HG03520 (cell line): Measurements from ENCODE around the gene CREB3L2.
"Not testable (repeated sequence)": the region's sequence is repeated elsewhere in the genome, so short reads cannot be mapped to it uniquely, and the experiment has no call there.

Experiments
- ATAC-seq: cut with Tn5 transposase; IDR thresholded peaks from one replicate; pipeline ENCODE4 v1.9.1; 2021; ENCODE audit warnings: mild to moderate bottlenecking, moderate library complexity; ENCODE audit not compliant: unreplicated experiment

CREB3L2 gene

GRCh38 chr7:137989094-137989493 is 12.8 kb downstream of the CREB3L2 start:
- no peak for ATAC-seq

DNA sequence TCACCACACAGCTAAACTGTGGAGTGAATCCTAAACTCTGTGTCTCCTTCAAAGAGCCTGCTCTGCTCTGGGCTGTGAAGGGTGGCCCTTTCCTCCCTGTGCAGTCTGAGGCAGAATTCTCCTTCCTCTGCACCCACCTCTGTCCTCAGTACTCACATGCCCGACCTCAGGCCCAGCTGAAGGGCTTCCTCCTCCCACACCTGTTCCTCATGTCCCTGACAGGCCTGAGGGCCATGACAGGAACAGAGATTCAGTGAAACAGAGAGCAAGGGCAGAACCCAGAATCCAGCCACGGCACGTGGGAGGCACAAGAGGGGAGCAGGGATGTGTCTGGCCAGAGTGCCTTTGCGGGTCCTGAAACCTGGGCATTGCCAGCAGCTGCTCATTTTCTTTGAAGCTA is 13.9 kb downstream of the CREB3L2 start:
- ATAC-seq = peak; percentile 43

GRCh38 chr7:137987563-137987962 is 14.3 kb downstream of the CREB3L2 start:
- no peak for ATAC-seq

- ATAC-seq = no peak
Measured at GRCh38 chr7:137987018-137987349, 14.9 kb downstream of the CREB3L2 start.

GRCh38 chr7:137986252-137987017 is 15.5 kb downstream of the CREB3L2 start:
- no peak for ATAC-seq

DNA sequence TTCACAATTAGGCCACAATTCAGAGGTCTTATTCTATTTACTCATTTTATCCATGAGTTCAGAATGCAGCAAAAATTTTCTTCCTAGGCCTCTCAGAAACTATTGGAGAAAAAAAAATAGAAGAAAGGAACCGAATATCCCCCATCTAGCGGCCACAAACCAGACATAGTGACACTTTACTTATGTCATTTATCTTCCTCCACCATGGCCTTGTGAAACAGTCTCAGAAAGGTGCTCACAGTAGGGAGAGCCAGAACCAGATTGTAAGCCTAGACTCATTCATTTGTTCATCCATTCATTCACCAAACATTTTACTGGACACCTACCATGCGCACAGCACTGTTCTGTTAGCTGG is 16.0 kb downstream of the CREB3L2 start:
- ATAC-seq = no peak

DNA sequence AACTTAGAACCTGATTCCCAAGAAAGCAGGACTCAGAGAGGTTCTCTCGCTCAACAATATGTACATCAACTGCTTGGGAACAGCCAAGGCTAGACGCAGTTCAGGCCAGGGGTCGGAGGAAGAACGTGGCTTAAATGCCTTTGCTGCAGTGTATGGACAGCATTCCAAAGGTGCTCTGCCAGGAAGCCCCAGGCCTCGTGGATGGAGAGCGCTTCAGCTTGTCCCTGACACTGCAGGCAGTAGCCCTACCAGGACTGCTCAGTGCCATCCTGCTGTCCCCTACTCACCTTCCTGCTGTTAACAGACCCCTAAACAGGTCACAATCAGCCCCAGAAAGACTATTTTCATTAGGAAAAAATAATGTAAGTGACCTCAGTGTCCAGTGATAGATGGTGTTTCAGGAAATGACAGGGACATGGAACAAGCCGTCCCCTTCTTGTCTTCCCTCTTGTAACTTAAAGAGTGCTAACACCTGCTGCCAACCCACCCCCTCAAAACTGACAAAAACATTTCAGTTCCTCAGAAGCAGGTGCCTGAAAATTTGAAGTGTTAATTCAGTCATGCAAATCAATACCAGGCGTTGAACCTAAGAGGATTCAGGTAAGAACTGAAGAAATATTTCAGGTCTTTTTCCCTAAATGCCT is 16.5 kb downstream of the CREB3L2 start:
- ATAC-seq = peak; percentile 47

DNA sequence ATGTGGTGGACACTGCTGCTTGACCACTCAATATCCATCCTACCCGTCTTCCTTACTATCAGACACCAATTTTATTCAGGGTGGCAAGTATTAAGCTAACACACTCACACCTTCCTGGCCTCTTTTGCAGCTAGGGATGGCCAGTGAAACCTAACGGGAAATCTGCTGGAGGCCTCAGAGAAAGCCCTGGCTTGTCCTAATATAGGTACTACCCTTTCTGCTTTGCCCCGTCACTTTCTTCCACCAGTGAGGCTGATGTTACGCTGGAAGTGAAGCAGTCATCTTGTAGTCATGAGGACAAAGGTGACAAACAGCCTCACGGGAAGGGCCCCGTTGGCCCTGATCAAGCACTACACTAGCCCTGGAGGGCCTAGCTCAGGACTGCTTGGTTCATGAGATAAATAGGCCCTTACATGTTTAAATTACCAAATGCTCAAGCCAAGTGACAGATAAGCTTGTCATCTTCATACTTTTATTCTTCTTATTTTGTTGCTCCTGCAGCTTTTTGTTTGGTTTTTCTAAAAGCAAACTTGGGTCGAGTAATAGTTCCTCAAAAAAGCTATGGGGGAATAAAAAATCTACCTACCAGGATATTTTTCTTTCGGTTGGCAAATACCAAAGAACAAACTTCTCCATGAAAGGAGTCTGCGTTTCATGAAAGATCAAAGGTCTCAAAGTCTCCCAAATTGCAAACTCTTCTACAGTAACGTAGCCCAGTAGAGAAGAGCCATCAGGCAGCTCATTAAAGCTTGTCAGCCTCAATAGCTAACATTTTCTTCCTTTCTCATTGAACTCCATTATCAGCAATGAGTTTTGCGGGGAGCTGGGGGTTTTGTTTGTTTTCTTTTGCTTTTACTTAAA is 17.5 kb downstream of the CREB3L2 start:
- no peak for ATAC-seq

DNA sequence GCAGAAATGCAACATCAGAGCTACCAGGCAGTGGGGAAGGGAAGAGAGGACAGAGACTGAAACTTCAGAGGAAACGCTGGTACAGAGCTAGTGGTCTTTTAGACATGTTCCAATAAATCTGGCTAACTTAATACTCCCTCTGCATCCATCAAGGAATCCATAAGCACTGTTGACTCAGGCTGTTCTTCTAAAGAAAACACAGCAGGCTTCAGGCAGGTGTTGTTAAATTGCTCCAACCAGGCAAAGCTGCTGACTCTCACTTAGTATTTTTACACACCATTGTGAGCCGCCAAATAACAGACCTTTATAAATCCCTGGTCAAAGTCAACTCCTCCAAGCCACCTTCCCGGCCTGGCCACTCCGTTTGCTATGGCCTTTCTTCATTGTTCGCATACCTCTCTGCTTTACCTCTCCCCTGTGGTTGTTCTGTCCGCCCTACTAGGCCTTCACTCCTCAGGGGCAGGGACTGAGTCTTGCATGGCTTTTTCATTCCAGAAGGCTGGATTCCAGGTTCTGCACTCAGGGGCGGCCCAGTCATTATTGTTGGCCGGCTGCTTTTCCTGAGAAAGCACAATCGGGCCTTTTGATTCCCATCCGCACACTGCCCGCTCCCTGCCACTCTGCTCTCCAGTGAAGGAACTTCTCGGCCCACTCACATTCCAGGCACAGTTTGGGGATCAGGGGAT is 18.4 kb downstream of the CREB3L2 start:
- no peak for ATAC-seq

DNA sequence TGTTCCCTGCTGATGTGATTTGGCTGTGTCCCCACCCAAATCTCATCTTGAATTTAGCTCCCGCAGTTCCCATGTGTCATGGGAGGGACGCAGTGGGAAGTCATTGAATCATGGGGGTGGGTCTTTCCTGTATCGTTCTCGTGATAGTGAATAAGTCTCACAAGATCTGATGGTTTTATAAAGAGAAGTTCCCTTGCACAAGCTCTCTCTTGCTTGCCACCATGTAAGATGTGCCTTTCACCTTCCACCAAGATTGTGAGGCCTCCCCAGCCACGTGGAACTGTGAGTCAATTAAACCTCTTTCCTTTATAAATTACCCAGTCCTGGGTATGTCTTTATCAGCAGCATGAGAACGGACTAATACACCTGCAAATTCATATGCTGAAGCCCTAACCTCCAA is 19.5 kb downstream of the CREB3L2 start:
- not testable (repeated sequence) for ATAC-seq

DNA sequence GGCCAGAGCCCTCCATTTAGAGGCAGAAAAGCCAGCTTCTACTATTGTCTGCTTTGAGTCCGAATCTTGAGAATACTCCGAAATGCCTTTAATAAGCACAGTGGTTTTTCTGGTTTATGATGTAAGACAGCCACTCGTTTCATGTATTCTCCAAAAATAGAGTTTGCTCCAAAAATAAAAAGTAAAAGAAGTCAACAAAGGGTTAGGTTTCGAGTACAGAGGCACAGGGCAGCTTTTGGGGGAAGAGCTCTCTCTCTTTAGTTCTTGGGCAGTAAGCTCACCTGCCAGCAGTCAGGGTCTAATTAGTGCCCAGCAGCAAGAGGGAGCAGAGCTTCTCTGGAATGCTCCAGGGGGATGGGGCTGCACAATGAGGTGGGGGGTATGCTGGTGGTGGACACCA is 20.2 kb downstream of the CREB3L2 start:
- ATAC-seq = peak; percentile 42

- peak; percentile 9 for ATAC-seq
Measured at GRCh38 chr7:137981175-137981574, 20.7 kb downstream of the CREB3L2 start.

- no peak for ATAC-seq
Measured at GRCh38 chr7:137980308-137980707, 21.6 kb downstream of the CREB3L2 start.

DNA sequence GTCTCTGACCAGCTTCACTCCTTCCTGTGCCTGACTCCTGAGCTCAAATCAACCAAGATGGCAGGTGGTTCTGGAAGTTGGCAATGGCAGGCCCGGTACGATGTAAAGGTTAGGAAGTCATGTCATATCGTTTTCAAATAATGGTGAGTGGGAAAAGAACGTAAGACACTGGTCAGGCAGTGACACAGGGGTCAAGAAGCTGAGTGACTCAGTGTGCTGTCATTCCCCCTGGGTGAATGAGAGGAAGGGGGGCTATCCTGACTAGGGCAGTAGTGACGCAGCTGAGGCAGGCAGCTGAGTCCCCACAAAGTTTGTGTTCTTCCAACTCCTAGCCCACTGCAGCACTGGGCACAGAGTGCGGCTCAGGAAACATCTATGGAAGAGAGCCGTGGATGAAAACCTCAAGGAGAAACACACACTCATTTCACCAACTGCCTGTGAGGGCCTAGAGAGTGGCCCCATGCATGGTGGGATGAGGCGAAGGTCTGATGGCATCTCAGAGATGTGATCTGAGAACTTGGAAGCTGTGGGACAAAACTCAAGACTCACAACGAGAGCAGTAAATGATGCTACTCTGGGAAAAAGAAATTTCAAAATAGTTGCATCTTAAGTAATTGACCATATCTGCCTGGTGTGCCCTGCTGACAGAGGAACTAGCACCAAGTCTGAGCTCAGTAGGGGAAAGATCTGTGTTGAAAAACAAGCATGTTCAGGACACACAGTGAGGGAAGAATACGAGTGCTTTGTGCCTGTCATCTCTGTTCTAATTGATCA is 23.2 kb downstream of the CREB3L2 start:
- no peak for ATAC-seq

DNA sequence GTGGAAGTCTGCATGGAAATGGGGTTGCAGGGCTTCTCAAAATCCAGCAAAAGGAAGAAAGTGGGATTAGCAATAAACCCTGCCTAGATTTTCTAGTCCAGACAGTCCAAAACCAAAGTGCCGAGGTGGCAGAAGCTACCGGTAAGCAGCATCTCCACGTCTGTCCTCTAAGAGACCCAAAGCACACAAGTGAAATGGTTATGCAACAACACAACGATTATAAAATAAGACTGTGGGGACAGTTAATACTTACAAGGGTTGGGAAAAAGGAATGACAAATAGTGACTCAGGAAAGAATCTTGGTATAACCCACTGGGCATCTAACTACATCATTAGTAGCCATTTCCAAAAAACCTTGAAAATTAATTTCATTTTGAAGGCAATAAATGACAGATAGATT is 24.7 kb downstream of the CREB3L2 start:
- ATAC-seq = no peak

GRCh38 chr7:137976696-137977095 is 25.2 kb downstream of the CREB3L2 start:
- no peak for ATAC-seq

DNA sequence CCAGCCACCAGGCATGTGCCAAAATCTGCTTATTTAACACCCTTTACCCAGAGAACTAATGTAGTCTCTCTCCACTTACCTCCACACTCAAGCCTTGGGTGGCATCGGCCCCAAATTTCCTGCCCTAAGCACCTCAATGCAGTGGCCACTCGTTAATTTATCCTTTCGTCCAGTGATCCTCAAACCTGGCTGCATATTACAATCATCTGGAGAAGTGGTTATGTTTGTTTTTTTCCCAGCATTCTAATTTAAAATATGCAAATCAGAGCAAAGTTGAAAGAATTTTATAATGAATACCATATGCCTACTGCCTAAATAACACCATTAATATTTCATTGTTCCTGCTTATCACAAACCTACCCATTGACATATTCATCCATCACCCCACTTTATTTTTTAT is 25.7 kb downstream of the CREB3L2 start:
- no peak for ATAC-seq

GRCh38 chr7:137975768-137976167 is 26.1 kb downstream of the CREB3L2 start:
- no peak for ATAC-seq

DNA sequence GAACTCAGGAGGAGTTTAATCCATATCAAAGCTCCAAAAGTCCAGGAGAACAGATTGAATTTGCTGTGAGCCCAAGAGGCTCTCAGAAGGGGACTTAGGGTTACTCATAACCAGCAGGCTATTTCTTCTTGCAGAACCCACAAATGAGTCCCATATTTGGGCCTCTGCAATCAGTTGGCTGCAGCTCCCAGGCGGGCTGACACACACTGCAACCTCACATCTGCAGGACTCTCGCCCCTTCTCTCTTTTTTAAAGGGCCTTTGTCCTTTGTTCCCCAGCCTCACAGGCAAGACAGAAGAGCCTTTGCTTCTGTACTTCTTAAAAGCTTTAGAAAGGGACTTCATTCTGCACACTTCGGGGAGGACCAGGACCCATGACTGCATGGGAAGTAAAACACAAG is 26.7 kb downstream of the CREB3L2 start:
- ATAC-seq = peak; percentile 81

DNA sequence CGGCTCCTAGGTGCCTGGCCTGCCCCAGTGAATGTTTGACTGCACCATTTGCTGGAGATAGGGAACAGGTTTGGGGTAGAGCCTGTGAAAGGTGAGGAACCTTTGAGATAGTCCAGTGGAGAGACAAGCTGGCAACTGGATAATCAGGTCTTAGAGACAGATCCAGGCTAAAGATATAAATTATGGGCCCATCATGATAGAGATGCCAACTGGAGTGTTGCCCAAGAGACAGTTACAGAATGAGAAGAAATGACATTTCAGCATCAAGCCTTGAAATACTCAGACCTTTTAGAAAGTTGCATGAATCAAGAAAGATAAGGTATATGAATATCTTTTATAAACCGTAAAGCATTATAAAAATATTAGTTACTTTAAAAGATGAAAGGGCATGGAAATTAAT is 27.1 kb downstream of the CREB3L2 start:
- no peak for ATAC-seq
